H1 (cell line): ENCODE data around the gene IZUMO4. TPM values are rescaled to one million over a fixed set of nuclear protein-coding genes. Genes with fewer than 3 reads are reported as not detected.

Experiments used
- CTCF ChIA-PET: fragments of 300-600 bp; sonication (Branson Sonifier 250); formaldehyde crosslinking; loops from one replicate; lab custom pipeline; 2021; ENCODE audit not compliant: partially characterized antibody; lab: Charles Lee
- POLR2A ChIA-PET: fragments of 300-600 bp; sonication (Branson Sonifier 250); formaldehyde crosslinking; loops from one replicate; lab custom pipeline; 2021; ENCODE audit warnings: inconsistent platforms; ENCODE audit not compliant: partially characterized antibody; lab: Charles Lee
- DNase-seq, 2 experiments: peaks; one replicate each; pipeline versions ENCODE4 v3.0.0 to v3.0.0-alpha.2; 2010 to 2022; ENCODE audit warnings: low spot score in 2 of 2, low read depth in 1 of 2, mixed read lengths in 1 of 2
- FAIRE-seq: peaks from 2 replicates; lab custom pipeline; 2011; peaks lifted over from hg19 to GRCh38; lab: Jason Lieb, UNC
- H2AFZ ChIP-seq: 2 replicates; pipeline ENCODE4 v1.8.1; 2012; ENCODE audit warnings: low read length, inconsistent platforms
- H2AK5ac ChIP-seq: 2 replicates; pipeline ENCODE4 v1.6.1; 2013; ENCODE audit warnings: low read depth, low read length
- H2BK120ac ChIP-seq: replicated peaks from 2 replicates; pipeline ENCODE3; 2013; ENCODE audit warnings: low read depth, low read length, inconsistent platforms
- H2BK12ac ChIP-seq: 2 replicates; pipeline ENCODE4 v1.6.1; 2013; ENCODE audit warnings: low read depth, low read length
- H2BK15ac ChIP-seq: 2 replicates; pipeline ENCODE4 v1.6.1; 2013; ENCODE audit warnings: low read length
- H2BK20ac ChIP-seq: 2 replicates; pipeline ENCODE4 v1.6.1; 2013; ENCODE audit warnings: low read length
- H2BK5ac ChIP-seq: 2 replicates; pipeline ENCODE4 v1.6.1; 2013; ENCODE audit warnings: low read depth, low read length
- H3K14ac ChIP-seq: 2 replicates; pipeline ENCODE4 v1.6.1; 2013; ENCODE audit warnings: inconsistent platforms; ENCODE audit not compliant: insufficient read length
- H3K18ac ChIP-seq: 2 replicates; pipeline ENCODE4 v1.6.1; 2013; ENCODE audit warnings: low read length; ENCODE audit errors: extremely low read depth
- H3K23ac ChIP-seq: 2 replicates; pipeline ENCODE4 v1.6.1; 2013; ENCODE audit warnings: inconsistent platforms; ENCODE audit not compliant: insufficient read length
- H3K23me2 ChIP-seq: 2 replicates; pipeline ENCODE4 v1.6.1; 2013; ENCODE audit warnings: low read depth, low read length
- H3K27ac ChIP-seq: 2 replicates; pipeline ENCODE4 v1.6.1; 2011; ENCODE audit warnings: low read depth, low read length, inconsistent platforms
- H3K27me3 ChIP-seq, 4 experiments: replicated peaks in 1 of 4; 1 replicate in 1 of 4; 2 replicates in 3 of 4; pipeline versions ENCODE4 v1.6.1 to v1.8.1; 2011 to 2013; ENCODE audit warnings: low read length in 3 of 4, mild to moderate bottlenecking in 3 of 4, inconsistent platforms in 2 of 4, mixed read lengths in 2 of 4, moderate library complexity in 1 of 4; ENCODE audit not compliant: control insufficient read depth in 3 of 4, insufficient read depth in 3 of 4; ENCODE audit errors: extremely low read depth in 1 of 4
- H3K36me3 ChIP-seq, 4 experiments: 2 replicates each; pipeline versions ENCODE4 v1.6.1 to v1.8.1; 2011 to 2013; ENCODE audit warnings: mild to moderate bottlenecking in 4 of 4, low read length in 3 of 4, moderate library complexity in 2 of 4, control low read depth in 1 of 4, inconsistent platforms in 1 of 4; ENCODE audit not compliant: insufficient read depth in 4 of 4, control insufficient read depth in 2 of 4
- H3K4ac ChIP-seq: replicated peaks from 2 replicates; pipeline ENCODE3; 2013; ENCODE audit warnings: low read length, low read depth, mixed read lengths, inconsistent platforms; ENCODE audit not compliant: insufficient read length
- H3K4me1 ChIP-seq, 4 experiments: replicated peaks in 1 of 4; 1 replicate in 1 of 4; 2 replicates in 3 of 4; pipeline versions ENCODE4 v1.6.1 to v1.8.1; 2011 to 2013; ENCODE audit warnings: low read length in 3 of 4, inconsistent platforms in 2 of 4, mixed read lengths in 1 of 4; ENCODE audit not compliant: insufficient read depth in 4 of 4, control insufficient read depth in 3 of 4
- H3K4me2 ChIP-seq, 2 experiments: 2 replicates each; pipeline versions ENCODE4 v1.6.1 to v1.8.1; 2011 to 2013; ENCODE audit warnings: low read depth in 2 of 2, low read length in 2 of 2, control low read depth in 1 of 2, inconsistent platforms in 1 of 2, mild to moderate bottlenecking in 1 of 2; ENCODE audit not compliant: insufficient read depth in 1 of 2
- H3K4me3 ChIP-seq, 4 experiments: fragments of 200-600, 300-600 bp in 1 of 4; sonication (generic), shearing (Covaris generic), sonication (Bioruptor Twin) in 1 of 4; 2 replicates each; pipeline versions ENCODE4 v1.5.1 to v1.8.1; 2011 to 2016; ENCODE audit warnings: low read length in 4 of 4, low read depth in 3 of 4, control low read depth in 2 of 4, inconsistent platforms in 2 of 4, mild to moderate bottlenecking in 2 of 4, mixed read lengths in 1 of 4, moderate library complexity in 1 of 4; ENCODE audit not compliant: insufficient read depth in 2 of 4; ENCODE audit errors: extremely low read depth in 1 of 4
- H3K56ac ChIP-seq: replicated peaks from 2 replicates; pipeline ENCODE3; 2013; ENCODE audit warnings: low read depth, mild to moderate bottlenecking, mixed read lengths, low read length, inconsistent platforms; ENCODE audit not compliant: insufficient read length
- H3K79me1 ChIP-seq: 2 replicates; pipeline ENCODE4 v1.6.1; 2013; ENCODE audit warnings: low read depth, low read length, control low read depth
- H3K79me2 ChIP-seq, 2 experiments: 2 replicates each; pipeline versions ENCODE4 v1.6.1 to v1.8.1; 2012 to 2013; ENCODE audit warnings: low read length in 2 of 2, mild to moderate bottlenecking in 2 of 2, inconsistent platforms in 1 of 2; ENCODE audit not compliant: insufficient read depth in 2 of 2, control insufficient read depth in 1 of 2
- H3K9ac ChIP-seq, 4 experiments: replicated peaks in 1 of 4; 1 replicate in 1 of 4; 2 replicates in 3 of 4; pipeline versions ENCODE4 v1.6.1 to v1.8.1; 2011 to 2013; ENCODE audit warnings: low read depth in 3 of 4, low read length in 3 of 4, control low read depth in 2 of 4, mild to moderate bottlenecking in 2 of 4, moderate library complexity in 2 of 4, inconsistent platforms in 1 of 4; ENCODE audit errors: extremely low read depth in 1 of 4
- H3K9me3 ChIP-seq, 2 experiments: 2 replicates each; pipeline versions ENCODE4 v1.6.1 to v1.8.1; 2012 to 2013; ENCODE audit warnings: mild to moderate bottlenecking in 2 of 2, moderate library complexity in 2 of 2, control low read depth in 1 of 2, inconsistent platforms in 1 of 2, low read depth in 1 of 2, low read length in 1 of 2, mixed read lengths in 1 of 2; ENCODE audit not compliant: insufficient read depth in 2 of 2
- H4K20me1 ChIP-seq, 2 experiments: replicated peaks in 1 of 2; 2 replicates each; pipeline versions ENCODE3 to v1.8.1; 2011 to 2013; ENCODE audit warnings: inconsistent platforms in 2 of 2, low read length in 2 of 2, mild to moderate bottlenecking in 1 of 2; ENCODE audit not compliant: insufficient read depth in 2 of 2, control insufficient read depth in 1 of 2
- H4K5ac ChIP-seq: 2 replicates; pipeline ENCODE4 v1.6.1; 2013; ENCODE audit warnings: low read length, low read depth, mixed read lengths, inconsistent platforms; ENCODE audit not compliant: insufficient read length
- H4K8ac ChIP-seq: 2 replicates; pipeline ENCODE4 v1.8.0; 2013; ENCODE audit warnings: mild to moderate bottlenecking, moderate library complexity, low read length, inconsistent platforms; ENCODE audit not compliant: insufficient read depth; ENCODE audit errors: extremely low read depth
- H4K91ac ChIP-seq: replicated peaks from 2 replicates; pipeline ENCODE3; 2013; ENCODE audit warnings: low read length, mixed read lengths, inconsistent platforms; ENCODE audit not compliant: insufficient read length
- ASH2L ChIP-seq: fragments of 200-600, 300-600 bp; sonication (generic); IDR thresholded peaks from one replicate; pipeline ENCODE4 v1.7.1; 2017; ENCODE audit warnings: low read length
- CEBPB ChIP-seq: IDR thresholded peaks from 2 replicates; pipeline ENCODE4 v1.6.1; 2012; ENCODE audit warnings: low read depth, low read length
- SIX5 ChIP-seq: IDR thresholded peaks from 2 replicates; pipeline ENCODE4 v1.6.1; 2011; ENCODE audit warnings: mild to moderate bottlenecking, low read depth, low read length
- SRF ChIP-seq: IDR thresholded peaks from 2 replicates; pipeline ENCODE4 v1.6.1; 2011; ENCODE audit warnings: mild to moderate bottlenecking, low read depth, low read length, moderate library complexity
- WGBS, 2 experiments: shearing (Covaris generic) in 1 of 2; methylation state at CpG; one replicate each; pipeline versions ENCODE4 v1.1.6 to v1.1.7; 2013 to 2015; ENCODE audit warnings: low lambda C conversion rate in 2 of 2, mixed read lengths in 2 of 2, inconsistent platforms in 1 of 2, low coverage in 1 of 2, missing lambda C conversion rate in 1 of 2; ENCODE audit not compliant: insufficient replicate concordance in 2 of 2, insufficient coverage in 1 of 2, insufficient read length in 1 of 2; ENCODE audit errors: extremely low coverage in 1 of 2, missing lambda C conversion rate in 1 of 2; 5-methylcytosine and 5-hydroxymethylcytosine counted together
- polyA plus RNA-seq, 7 experiments: library from polyadenylated mRNA; depleted of rRNA in 3 of 7; stranded (reverse) in 5 of 7; unstranded in 2 of 7; fragments of >200 nt in 5 of 7; fragments of 200-250 nt in 2 of 7; gene quantifications; 1 replicate in 5 of 7; 2 replicates in 1 of 7; 4 replicates in 1 of 7; pipeline versions ENCODE4 v1.2.1 to v1.2.3, GENCODE V29; 2011 to 2013; ENCODE audit warnings: missing spikeins in 2 of 7, mixed read lengths in 2 of 7
- total RNA-seq: library from RNA; stranded (reverse); fragmentation: NEBNext Ultra II Directional; extraction: Animal tissue kit (Norgen Biotek cat#: 25700); gene quantifications from 2 replicates; pipeline ENCODE4 v1.2.1, GENCODE V29; 2021

IZUMO4 gene
- total and polyA plus RNA-seq, 2 of the 8 experiments (the other 6 are each of a cell fraction or from before 2014, with no cell fraction given), result 1.8 to 1.9 TPM

GRCh38 chr19:2100719-2101061 is 4.0 kb downstream of the IZUMO4 start:
- WGBS, 2 experiments, result 93% methylated on average over 9 of the region's 11 CpGs; no CpG with 5 or more reads in 1 of the 2 experiments
- Histone ChIP-seq H2BK5ac (no peak overlapping the region), H3K18ac (no peak overlapping the region), H3K79me1 (peaks cover 9% of the 10 kb centered on the region), H3K4ac (no peak overlapping the region), H4K5ac (no peak overlapping the region), H3K9ac (no peak overlapping the region), H3K4me3 (no peak overlapping the region), H3K79me2 (peaks cover 0 to 17% of the 10 kb centered on the region in 2 experiments; a peak in 2 of 4 replicates), H4K91ac (no peak overlapping the region), H3K27ac (no peak overlapping the region), H3K9me3 (peaks cover 3% of the 10 kb centered on the region in 2 experiments; a peak in 3 of 4 replicates), H3K4me1 (peaks cover 0 to 3% (median 1%) of the 10 kb centered on the region in 4 experiments; a peak in 4 of 7 replicates), H3K23ac (no peak overlapping the region), H2BK120ac (no peak overlapping the region), H4K8ac (no peak overlapping the region), H2AFZ (no peak overlapping the region), H3K56ac (no peak overlapping the region), H3K4me2 (no peak overlapping the region), H3K23me2 (peaks cover 10% of the 10 kb centered on the region; the same call in 1 of the 2 replicates), H4K20me1 (peaks cover 13 to 30% of the 10 kb centered on the region in 2 experiments), H2BK12ac (no peak overlapping the region), H3K14ac (no peak overlapping the region), H2AK5ac (no peak overlapping the region), H3K27me3 (no peaks in the 10 kb centered on the region), H2BK15ac (no peak overlapping the region), H2BK20ac (no peak overlapping the region), H3K36me3 (peaks cover 15 to 44% (median 32%) of the 10 kb centered on the region in 4 experiments)
- ChIA-PET POLR2A (no interaction called here), CTCF (interaction anchor here (0.6 kb wide), 1 partner anchor 514 kb away, joined by 3 read pairs; no protein-coding TSS in a partner anchor)
- DNase-seq (no peak), FAIRE-seq (no peak)
- TF ChIP-seq SRF, result no peak
- TF ChIP-seq CEBPB, result no peak
- no peak for TF ChIP-seq ASH2L
- no peak for TF ChIP-seq SIX5
